ENCODE results near the gene PLXDC2.
"Not testable (repeated sequence)": the region's sequence is repeated elsewhere in the genome, so short reads cannot be mapped to it uniquely, and the experiment has no call there.

PLXDC2 gene

GRCh38 chr10:19816411-19817230 is at the start of gene PLXDC2:
Gene PLXDC2, plus strand, starts transcription at chr10:19816432.
- in situ Hi-C loops (cut with MboI; ENCODE audit: low sequenced_read_pairs) = no loop called here

- in situ Hi-C loops (cut with MboI; ENCODE audit: low sequenced_read_pairs) = no loop called here
Observed at GRCh38 chr10:19767876-19768275, 48.4 kb upstream of the PLXDC2 start.

- in situ Hi-C loops (cut with MboI; ENCODE audit: low sequenced_read_pairs) = not testable (repeated sequence)
Observed at GRCh38 chr10:19769826-19770225, 46.4 kb upstream of the PLXDC2 start.

- in situ Hi-C loops (cut with MboI; ENCODE audit: low sequenced_read_pairs) = no loop called here
Observed at GRCh38 chr10:19772972-19773371, 43.3 kb upstream of the PLXDC2 start.

GRCh38 chr10:19775296-19775695 is 40.9 kb upstream of the PLXDC2 start:
- in situ Hi-C loops (cut with MboI; ENCODE audit: low sequenced_read_pairs) = no loop called here

DNA sequence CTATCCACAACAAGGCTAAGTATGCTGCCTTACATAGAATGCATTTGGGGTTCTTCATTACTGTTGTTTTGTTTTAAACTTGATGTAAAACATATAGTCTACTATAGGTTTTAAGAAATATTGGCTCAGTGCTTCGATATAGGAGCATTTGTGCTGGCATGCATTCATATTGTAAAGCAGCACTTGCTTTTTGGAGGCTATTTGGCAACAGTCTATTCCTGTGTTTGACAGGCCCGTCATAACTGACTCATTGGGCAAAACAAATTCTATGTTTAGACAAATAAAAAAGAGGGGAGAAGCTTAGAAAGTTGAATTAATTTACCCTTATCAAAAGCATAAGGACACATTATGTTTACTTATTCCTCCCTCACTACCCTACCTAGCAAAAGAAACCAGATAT is 38.4 kb upstream of the PLXDC2 start:
- in situ Hi-C loops (cut with MboI; ENCODE audit: low sequenced_read_pairs) = no loop called here

GRCh38 chr10:19778996-19779395 is 37.2 kb upstream of the PLXDC2 start:
- in situ Hi-C loops (cut with MboI; ENCODE audit: low sequenced_read_pairs) = no loop called here

- in situ Hi-C loops (cut with MboI; ENCODE audit: low sequenced_read_pairs) = no loop called here
Observed at GRCh38 chr10:19782430-19783089, 33.7 kb upstream of the PLXDC2 start.

- in situ Hi-C loops (cut with MboI; ENCODE audit: low sequenced_read_pairs) = no loop called here
Observed at GRCh38 chr10:19783721-19784120, 32.5 kb upstream of the PLXDC2 start.

DNA sequence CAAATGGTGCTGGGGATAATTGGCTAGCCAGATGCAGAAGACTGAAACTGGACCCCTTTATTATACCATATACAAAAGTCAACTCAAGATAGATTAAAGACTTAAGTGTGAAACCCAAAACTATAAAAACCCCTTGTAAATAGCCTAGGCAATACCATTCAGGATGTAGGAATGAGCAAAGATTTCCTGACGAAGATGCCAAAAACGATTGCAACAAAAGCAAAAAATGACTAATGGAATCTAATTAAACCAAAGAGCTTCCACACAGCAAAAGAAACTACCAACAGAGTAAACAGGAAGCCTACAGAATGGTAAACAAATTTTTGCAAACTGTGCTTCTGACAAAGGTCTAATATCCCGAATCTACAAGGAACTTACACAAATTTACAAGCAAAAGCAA is 30.9 kb upstream of the PLXDC2 start:
- in situ Hi-C loops (cut with MboI; ENCODE audit: low sequenced_read_pairs) = no loop called here

DNA sequence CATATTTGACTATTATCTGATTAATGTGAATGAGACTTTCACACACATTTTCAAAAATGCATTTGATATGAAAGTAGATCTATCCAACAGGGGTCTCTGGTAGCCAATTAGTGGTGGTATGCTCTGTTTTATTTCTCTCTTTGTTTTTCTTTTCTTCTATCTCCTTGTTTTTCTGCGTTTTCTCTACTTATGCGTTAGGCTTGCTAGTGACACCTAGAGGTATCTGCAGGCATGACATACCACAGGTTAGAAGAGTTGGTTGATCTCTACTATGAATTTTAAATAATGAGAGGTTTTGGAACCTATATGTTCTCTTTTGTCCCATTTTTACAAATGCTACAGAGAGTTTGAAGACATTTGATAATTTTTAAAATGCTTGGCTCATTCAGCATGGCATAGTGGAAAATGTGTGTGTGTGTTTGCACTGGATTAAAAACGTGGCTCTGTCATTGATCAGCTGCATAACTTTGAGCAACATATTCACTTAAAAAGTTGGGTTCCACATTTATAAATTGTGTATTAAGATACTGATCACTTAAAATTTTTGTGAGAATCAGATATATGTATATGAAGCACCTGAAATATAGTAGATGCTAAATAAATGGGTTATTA is 28.1 kb upstream of the PLXDC2 start:
- in situ Hi-C loops (cut with MboI; ENCODE audit: low sequenced_read_pairs) = no loop called here

GRCh38 chr10:19788902-19789301 is 27.3 kb upstream of the PLXDC2 start:
- in situ Hi-C loops (cut with MboI; ENCODE audit: low sequenced_read_pairs) = no loop called here

- in situ Hi-C loops (cut with MboI; ENCODE audit: low sequenced_read_pairs) = no loop called here
Observed at GRCh38 chr10:19789607-19790006, 26.6 kb upstream of the PLXDC2 start.

DNA sequence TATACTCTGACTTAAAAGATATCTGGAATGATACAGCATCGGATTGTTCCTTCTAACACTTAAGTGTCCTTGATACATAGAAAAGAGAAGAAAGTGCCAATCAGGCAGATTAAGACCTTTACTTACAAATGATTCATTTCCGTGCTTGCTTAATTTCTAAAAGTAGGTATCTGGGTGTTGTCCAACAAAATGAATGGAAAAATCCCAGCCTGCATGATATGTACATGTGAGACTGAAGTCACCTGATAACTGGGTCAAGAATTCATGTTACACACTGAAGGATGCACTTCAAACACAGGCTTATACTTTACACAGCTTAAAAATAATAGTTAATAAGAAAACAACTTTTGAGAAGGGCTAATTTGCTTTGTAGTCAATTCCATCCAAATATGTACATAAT is 25.2 kb upstream of the PLXDC2 start:
- in situ Hi-C loops (cut with MboI; ENCODE audit: low sequenced_read_pairs) = no loop called here

GRCh38 chr10:19795684-19796083 is 20.5 kb upstream of the PLXDC2 start:
- in situ Hi-C loops (cut with MboI; ENCODE audit: low sequenced_read_pairs) = no loop called here

DNA sequence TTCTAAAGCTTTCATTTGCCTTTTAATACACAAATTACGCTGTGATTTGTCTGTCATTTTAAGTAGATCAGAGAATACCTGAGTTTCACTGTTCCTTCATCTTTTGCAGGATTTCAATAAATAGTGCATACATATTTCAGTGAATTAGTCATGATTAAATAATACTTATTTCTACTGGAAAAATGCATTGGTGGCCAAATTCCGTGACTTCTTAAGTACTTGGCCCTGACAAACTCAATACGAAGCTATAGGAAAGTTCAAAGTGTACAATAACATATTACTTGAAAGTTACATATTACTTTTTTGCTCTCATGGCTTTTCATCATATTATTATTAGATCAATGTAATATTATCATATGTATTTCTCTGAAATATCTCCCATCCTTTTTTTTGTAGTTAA is 16.1 kb upstream of the PLXDC2 start:
- in situ Hi-C loops (cut with MboI; ENCODE audit: low sequenced_read_pairs) = no loop called here

GRCh38 chr10:19801369-19801768 is 14.9 kb upstream of the PLXDC2 start:
- in situ Hi-C loops (cut with MboI; ENCODE audit: low sequenced_read_pairs) = no loop called here

DNA sequence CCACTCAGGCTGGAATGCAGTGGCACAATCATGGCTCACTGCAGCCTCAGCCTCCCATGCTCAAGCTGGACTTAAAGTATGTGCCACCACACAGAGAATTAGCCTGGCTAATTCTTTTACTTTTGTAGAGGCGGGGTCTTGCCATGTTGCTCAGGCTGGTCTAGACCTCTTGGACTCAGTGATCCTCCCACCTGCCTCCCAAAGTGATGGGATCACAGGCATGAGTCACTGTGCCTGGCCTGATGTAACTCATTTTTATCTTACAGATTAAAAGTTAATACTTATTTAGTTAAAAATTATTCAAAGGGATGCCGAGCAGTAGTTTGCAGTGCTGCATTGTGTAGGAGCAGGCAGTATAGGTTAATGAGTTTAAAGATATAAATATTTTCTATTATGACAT is 12.6 kb upstream of the PLXDC2 start:
- in situ Hi-C loops (cut with MboI; ENCODE audit: low sequenced_read_pairs) = no loop called here

DNA sequence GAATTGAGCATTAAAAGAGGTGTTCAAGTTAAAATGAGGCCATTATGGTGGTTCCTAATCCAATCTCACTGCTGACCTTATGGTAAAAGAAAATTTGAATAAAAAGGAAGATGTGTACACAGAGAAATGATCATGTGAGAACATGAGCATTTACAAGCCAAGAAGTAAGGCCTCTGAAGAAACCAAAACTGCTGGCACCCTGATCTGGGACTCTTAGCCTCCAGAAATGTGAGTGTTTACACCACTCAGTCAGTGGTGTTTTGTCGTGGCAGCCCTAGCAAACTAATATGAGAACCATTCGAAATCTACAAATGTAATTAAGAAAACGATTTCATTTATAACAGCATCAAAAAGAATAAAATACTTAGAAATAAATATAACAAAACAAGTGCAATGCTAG is 6.8 kb upstream of the PLXDC2 start:
- in situ Hi-C loops (cut with MboI; ENCODE audit: low sequenced_read_pairs) = no loop called here

DNA sequence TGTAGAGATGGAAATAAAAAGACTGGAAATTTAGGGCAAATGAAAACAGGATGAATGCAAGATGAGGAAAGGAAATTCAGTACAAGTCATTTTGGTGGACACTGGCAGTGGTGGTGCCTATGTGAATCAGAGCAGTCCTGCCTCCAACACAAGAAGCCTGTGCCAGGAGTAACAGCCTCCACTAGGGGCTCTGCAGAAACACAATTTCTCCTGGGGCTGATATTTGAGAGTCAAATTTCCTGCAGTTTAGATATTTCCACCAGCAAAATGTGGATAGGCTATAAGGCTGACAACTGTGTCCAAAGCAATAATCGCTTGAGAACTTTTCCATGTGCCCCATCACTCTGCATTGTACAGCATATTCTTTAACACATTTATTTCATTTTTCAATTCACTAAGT is 4.7 kb upstream of the PLXDC2 start:
- in situ Hi-C loops (cut with MboI; ENCODE audit: low sequenced_read_pairs) = no loop called here

DNA sequence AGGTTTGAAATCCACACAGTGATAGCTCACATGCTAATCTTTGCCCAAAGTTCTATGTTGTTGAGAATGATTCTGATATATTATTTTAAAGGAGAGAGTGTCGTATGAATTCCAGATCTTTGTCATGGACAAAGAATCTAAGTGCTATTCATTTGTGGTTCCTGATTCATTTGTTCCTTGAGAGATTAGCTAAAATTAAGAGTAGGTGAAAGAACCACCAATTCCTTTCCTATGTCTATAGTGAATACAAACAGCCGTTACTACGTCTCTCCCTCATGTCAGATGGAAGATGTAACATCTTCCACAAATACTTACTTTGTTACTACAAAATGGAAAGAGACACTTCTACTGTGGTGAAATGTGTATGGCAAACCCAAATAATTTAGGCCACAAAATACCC is 3.3 kb upstream of the PLXDC2 start:
- in situ Hi-C loops (cut with MboI; ENCODE audit: low sequenced_read_pairs) = no loop called here
